ENCODE data around the gene RER1.

The RER1 gene

GRCh38 chr1:2445823-2446215, 54.2 kb downstream of the RER1 start:
- no peak for DNase-seq (ENCODE audit: low read depth)

DNA sequence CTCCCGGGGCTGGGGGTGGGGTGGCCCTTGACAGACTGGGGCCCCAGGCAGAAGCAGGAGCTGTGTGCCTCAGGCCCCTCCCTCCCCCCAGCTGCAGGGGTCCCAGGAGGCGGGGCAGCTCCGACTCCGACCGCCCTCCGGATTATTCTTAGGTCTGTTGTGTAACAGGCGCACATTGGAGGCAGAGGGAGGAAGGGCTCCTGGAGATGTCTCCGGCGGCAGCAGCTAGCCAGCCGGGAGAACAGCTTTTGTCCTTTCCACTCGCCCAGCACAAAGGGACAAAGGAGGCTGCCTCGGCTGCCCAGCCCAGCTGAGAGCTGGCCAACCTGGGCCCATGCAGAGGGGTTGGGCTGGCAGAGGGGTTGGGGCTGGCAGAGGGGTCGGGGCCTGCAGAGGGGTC, 54.8 kb downstream of the RER1 start:
- no peak for DNase-seq (ENCODE audit: low read depth)

GRCh38 chr1:2446861-2447260, 55.2 kb downstream of the RER1 start:
- DNase-seq (ENCODE audit: low read depth), result no peak

DNA sequence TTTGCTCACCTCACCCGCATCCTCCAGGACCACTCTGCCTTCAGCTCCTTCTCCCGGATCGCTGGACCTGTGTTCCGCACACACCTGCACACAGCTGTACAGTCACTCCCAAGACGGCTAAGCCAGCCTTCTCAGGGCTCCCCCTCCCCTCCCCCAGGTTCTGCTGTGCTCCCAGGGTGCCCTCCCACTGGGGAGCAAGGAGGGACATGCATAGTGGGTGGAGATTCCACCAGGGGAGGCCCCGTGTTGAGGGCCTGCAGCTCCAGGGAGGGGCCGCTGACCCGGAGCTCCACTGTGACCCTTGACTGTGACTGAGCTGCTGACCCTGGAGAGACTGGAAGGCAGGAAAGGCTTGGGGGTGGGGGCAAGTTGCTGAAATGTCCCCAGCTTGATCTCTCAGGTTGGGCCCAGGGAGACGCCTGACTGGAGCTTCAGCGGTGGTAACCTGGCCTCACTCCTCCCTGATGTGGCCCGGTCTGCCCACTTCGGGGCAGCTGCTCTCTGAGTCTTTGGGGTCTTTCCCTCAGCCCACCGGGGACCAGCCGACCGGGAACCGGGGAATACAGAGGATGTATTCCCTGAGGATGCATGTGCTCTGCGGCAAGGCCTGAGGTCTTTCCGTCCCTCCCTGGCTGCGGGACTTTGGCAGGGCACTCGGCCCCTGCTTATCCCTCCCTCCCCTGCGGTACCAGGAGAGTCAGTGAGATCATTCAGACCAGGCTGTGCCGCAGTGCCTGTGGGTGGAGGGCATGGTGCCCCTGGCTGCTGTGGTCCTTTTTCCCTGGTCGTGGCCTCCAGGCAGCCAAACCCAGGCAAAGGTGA, 55.8 kb downstream of the RER1 start:
- DNase-seq (ENCODE audit: low read depth), result no peak

- DNase-seq (ENCODE audit: low read depth), result no peak
Observed at GRCh38 chr1:2448098-2448445, 56.4 kb downstream of the RER1 start.

GRCh38 chr1:2449636-2450454, 58.2 kb downstream of the RER1 start:
- no peak for DNase-seq (ENCODE audit: low read depth)

GRCh38 chr1:2451741-2452140, 60.1 kb downstream of the RER1 start:
- DNase-seq (ENCODE audit: low read depth), result no peak

DNA sequence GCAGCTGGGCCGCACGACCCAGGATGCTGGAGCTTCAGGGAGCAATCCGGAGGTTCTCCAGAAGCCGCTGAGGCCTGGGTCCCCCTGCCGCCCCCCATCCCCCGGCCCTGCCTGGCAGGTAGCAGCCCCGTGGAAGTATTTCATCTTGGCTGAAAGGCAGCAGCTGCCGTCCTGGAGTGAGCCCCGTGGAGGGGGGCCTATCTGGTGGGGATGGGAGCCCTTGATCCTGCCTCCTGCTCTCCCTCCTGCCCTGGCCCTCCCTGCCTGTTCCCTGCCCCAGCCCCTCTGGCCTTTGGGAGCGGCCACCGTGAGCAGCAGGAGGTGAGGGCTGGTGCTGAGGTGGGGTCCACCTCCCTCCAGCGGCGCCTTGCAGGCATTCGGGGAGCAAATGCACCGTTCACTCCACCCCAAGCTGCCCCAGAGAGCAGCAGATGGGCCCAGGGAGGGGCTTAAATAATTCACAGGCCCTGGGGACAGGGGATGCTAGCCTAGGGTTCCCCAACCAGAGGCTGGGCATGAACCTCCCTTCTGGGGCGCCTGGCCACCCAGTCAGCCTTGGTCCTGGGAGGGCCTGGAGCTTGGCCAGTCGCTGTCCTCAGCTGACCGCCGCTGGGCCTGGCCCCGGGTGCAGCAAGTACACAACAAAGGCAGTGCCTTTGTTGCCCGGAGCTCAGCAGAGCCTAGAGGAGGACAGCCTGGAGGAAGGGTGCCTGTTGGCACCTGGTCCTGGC, 60.7 kb downstream of the RER1 start:
- DNase-seq (ENCODE audit: low read depth), result no peak

DNA sequence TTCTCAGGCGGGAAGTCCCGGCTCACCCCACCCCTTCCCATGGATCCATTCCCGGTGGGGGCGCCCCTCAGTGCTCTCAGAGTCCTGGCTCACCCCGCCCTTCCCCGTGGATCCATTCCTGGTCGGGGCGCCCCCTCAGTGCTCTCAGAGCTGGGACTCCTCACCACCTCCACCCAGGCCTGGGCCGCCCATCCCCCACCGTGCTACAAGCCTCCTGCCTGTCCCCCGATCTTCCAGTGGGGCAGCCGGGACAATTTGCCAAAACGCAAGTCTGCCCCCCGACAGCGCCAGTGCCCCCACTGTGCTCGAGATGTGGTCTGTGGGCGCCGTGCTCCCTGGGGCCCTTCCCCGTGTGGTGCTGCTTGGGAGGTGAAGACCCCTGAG, 61.3 kb downstream of the RER1 start:
- DNase-seq (ENCODE audit: low read depth), result no peak

DNA sequence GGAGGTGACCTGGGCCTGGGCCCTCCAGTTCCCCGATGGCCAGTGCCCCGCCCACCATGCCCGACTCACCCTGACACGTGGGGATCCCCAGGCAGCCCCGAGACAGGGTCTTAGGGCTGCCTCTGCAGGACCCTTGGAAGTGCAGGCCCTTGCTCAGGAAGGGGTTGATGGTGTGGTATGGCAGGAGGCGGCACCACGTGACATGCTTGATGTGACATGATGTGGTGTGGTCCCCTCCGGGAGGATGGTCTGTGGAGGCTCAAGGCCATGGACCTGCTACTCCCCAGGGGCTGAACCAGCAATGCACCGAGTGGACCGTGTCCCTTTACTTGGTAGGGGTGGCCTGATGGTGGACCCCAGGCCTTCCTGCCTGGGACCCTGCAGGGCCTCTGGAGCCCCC, 62.6 kb downstream of the RER1 start:
- DNase-seq (ENCODE audit: low read depth), result no peak
